HCT116 (cell line): Measurements from ENCODE around the gene SPRED2. TPM values are rescaled to one million over a fixed set of nuclear protein-coding genes. Genes with fewer than 3 reads are reported as not detected.
A peak's percentile ranks its signal among the peaks of the same experiment; 100 is the strongest.

ENCODE experiments used
- ATAC-seq: fragments of 200-7000 bp; cut with Tn5 transposase; 2 replicates; pipeline ENCODE4 v1.9.1; 2020; ENCODE audit warnings: mild to moderate bottlenecking, moderate library complexity
- BruUV-seq: library from RNA; stranded (reverse); fragments of 400-500 nt; replicated peaks from 2 replicates; lab custom pipeline; 2021; lab: Mats Ljungman, UMichigan
- CTCF ChIA-PET: fragments of 300-600 bp; sonication (Branson Sonifier 250); formaldehyde crosslinking; loops from one replicate; lab custom pipeline; 2021; ENCODE audit warnings: antibody characterized with exemption; lab: Charles Lee
- POLR2A ChIA-PET: fragments of 300-600, 350-600 bp; sonication (Branson Sonifier 250); formaldehyde crosslinking; loops from one replicate; lab custom pipeline; 2021; ENCODE audit warnings: antibody characterized with exemption; lab: Charles Lee
- RAD21 ChIA-PET, 2 experiments: fragments of 300-600 bp; sonication (Branson Sonifier 250); formaldehyde crosslinking; loops; one replicate each; lab custom pipeline; 2023; ENCODE audit warnings: low total read pairs in 2 of 2; ENCODE audit not compliant: uncharacterized antibody in 2 of 2, unreplicated experiment in 2 of 2, low non-redundant PET in 1 of 2; lab: Charles Lee
- DNase-seq: peaks from one replicate; pipeline ENCODE4 v3.0.0-alpha.2; 2010; ENCODE audit warnings: low read depth, low spot score
- H2AFZ ChIP-seq: fragments of 200-600 bp; shearing (Covaris generic), sonication (generic); 2 replicates; pipeline ENCODE4 v1.6.1; 2017; ENCODE audit warnings: low read depth, mixed run types, mixed read lengths, antibody characterized with exemption, low read length; ENCODE audit not compliant: poor library complexity, severe bottlenecking
- H3K27ac ChIP-seq: 2 replicates; pipeline ENCODE4 v1.5.1; 2012; ENCODE audit warnings: low read depth, low read length
- H3K27me3 ChIP-seq: fragments of 200-600 bp; sonication (generic); 2 replicates; pipeline ENCODE4 v1.6.1; 2016; ENCODE audit warnings: mixed run types, low read length, mixed read lengths; ENCODE audit not compliant: insufficient read depth
- H3K36me3 ChIP-seq, 2 experiments: fragments of 200-500 bp in 1 of 2; fragments of 200-600 bp in 1 of 2; sonication (Bioruptor generic) in 1 of 2; sonication (generic) in 1 of 2; 2 replicates each; pipeline versions ENCODE4 v1.5.1 to v1.6.1; 2014 to 2016; ENCODE audit warnings: low read length in 2 of 2, inconsistent platforms in 1 of 2, mixed read lengths in 1 of 2, mixed run types in 1 of 2; ENCODE audit not compliant: insufficient read depth in 2 of 2, control insufficient read depth in 1 of 2
- H3K4me1 ChIP-seq, 2 experiments: fragments of 200-600 bp in 1 of 2; sonication (generic) in 1 of 2; 2 replicates each; pipeline versions ENCODE4 v1.5.1 to v1.6.1; 2012 to 2017; ENCODE audit warnings: low read length in 2 of 2, inconsistent platforms in 1 of 2, mild to moderate bottlenecking in 1 of 2, mixed read lengths in 1 of 2, mixed run types in 1 of 2, moderate library complexity in 1 of 2; ENCODE audit not compliant: insufficient read depth in 2 of 2, control insufficient read depth in 1 of 2
- H3K4me2 ChIP-seq: fragments of 200-600 bp; sonication (generic); 2 replicates; pipeline ENCODE4 v1.6.1; 2017; ENCODE audit warnings: mixed run types, low read length, mixed read lengths
- H3K4me3 ChIP-seq, 2 experiments: fragments of 200-600 bp in 1 of 2; sonication (generic) in 1 of 2; replicated peaks in 1 of 2; 2 replicates each; pipeline ENCODE4 v1.5.1; 2011 to 2016; ENCODE audit warnings: low read length in 2 of 2, control low read depth in 1 of 2, low read depth in 1 of 2, mild to moderate bottlenecking in 1 of 2, mixed read lengths in 1 of 2, mixed run types in 1 of 2
- H3K79me2 ChIP-seq: fragments of 200-600 bp; sonication (generic); 2 replicates; pipeline ENCODE4 v1.6.1; 2017; ENCODE audit warnings: mild to moderate bottlenecking, mixed run types, low read length, moderate library complexity, mixed read lengths; ENCODE audit not compliant: insufficient read depth
- H3K9ac ChIP-seq: fragments of 200-600 bp; sonication (generic); 2 replicates; pipeline ENCODE4 v1.6.1; 2016; ENCODE audit warnings: low read length, mixed read lengths
- H3K9me2 ChIP-seq: fragments of 200-600 bp; sonication (generic), shearing (Covaris generic); 2 replicates; pipeline ENCODE4 v1.6.1; 2017; ENCODE audit warnings: mixed run types, mild to moderate bottlenecking, moderate library complexity; ENCODE audit not compliant: insufficient read depth
- H3K9me3 ChIP-seq, 2 experiments: fragments of 200-500 bp in 1 of 2; fragments of 200-600 bp in 1 of 2; sonication (Bioruptor generic) in 1 of 2; sonication (generic) in 1 of 2; 2 replicates each; pipeline ENCODE4 v1.6.1; 2014 to 2017; ENCODE audit warnings: low read length in 2 of 2, mixed read lengths in 2 of 2, inconsistent platforms in 1 of 2, low read depth in 1 of 2, mild to moderate bottlenecking in 1 of 2, mixed run types in 1 of 2, moderate library complexity in 1 of 2; ENCODE audit not compliant: control insufficient read depth in 1 of 2, insufficient read depth in 1 of 2
- H4K20me1 ChIP-seq: fragments of 200-600 bp; sonication (generic), shearing (Covaris generic); 2 replicates; pipeline ENCODE4 v1.6.1; 2017; ENCODE audit warnings: mixed run types, mild to moderate bottlenecking, moderate library complexity; ENCODE audit not compliant: insufficient read depth
- EZH2 ChIP-seq: fragments of 200-600 bp; sonication (generic); IDR thresholded peaks from 2 replicates; pipeline ENCODE4 v1.6.1; 2017; ENCODE audit warnings: antibody characterized with exemption, mixed run types
- TCF7L2 ChIP-seq: IDR thresholded peaks from 2 replicates; pipeline ENCODE4 v1.7.0; 2011; ENCODE audit warnings: borderline replicate concordance, inconsistent platforms; ENCODE audit not compliant: insufficient read depth, insufficient read length; ENCODE audit errors: extremely low read depth
- YY1 ChIP-seq: IDR thresholded peaks from 2 replicates; pipeline ENCODE4 v1.6.1; 2011; ENCODE audit warnings: low read length, low read depth, moderate library complexity, mild to moderate bottlenecking; ENCODE audit not compliant: insufficient replicate concordance; ENCODE audit errors: extremely low read depth
- ZNF274 ChIP-seq: fragments of 200-500 bp; sonication (Bioruptor generic); IDR thresholded peaks from 2 replicates; pipeline ENCODE4 v1.6.1; 2014; ENCODE audit warnings: mild to moderate bottlenecking, low read depth, low read length, inconsistent platforms
- intact Hi-C: fragments of 100-400 bp; cut with micrococcal nuclease; formaldehyde crosslinking; loops from 2 replicates; pipeline ENCODE4 v1.10.0; 2022
- total RNA-seq: library from RNA; stranded (reverse); gene quantifications from one replicate; pipeline ENCODE4 v1.2.1, GENCODE V29; 2021; ENCODE audit not compliant: unreplicated experiment
- TF ChIP-seq, protein P1 (sequence below), 3 experiments: fragments of 200-600 bp in 1 of 3; sonication (generic) in 1 of 3; IDR thresholded peaks in 2 of 3; conservative IDR thresholded peaks in 1 of 3; 2 replicates each; pipeline ENCODE4 v1.5.1; 2012 to 2017; ENCODE audit warnings: low read depth in 2 of 3, low read length in 2 of 3, antibody characterized with exemption in 1 of 3, borderline replicate concordance in 1 of 3, control low read depth in 1 of 3, mild to moderate bottlenecking in 1 of 3, mixed read lengths in 1 of 3, mixed run types in 1 of 3, moderate library complexity in 1 of 3; ENCODE audit not compliant: insufficient read depth in 1 of 3

Gene SPRED2
- total RNA-seq, 1 experiment from 2014 or later: 62.6 TPM

DNA sequence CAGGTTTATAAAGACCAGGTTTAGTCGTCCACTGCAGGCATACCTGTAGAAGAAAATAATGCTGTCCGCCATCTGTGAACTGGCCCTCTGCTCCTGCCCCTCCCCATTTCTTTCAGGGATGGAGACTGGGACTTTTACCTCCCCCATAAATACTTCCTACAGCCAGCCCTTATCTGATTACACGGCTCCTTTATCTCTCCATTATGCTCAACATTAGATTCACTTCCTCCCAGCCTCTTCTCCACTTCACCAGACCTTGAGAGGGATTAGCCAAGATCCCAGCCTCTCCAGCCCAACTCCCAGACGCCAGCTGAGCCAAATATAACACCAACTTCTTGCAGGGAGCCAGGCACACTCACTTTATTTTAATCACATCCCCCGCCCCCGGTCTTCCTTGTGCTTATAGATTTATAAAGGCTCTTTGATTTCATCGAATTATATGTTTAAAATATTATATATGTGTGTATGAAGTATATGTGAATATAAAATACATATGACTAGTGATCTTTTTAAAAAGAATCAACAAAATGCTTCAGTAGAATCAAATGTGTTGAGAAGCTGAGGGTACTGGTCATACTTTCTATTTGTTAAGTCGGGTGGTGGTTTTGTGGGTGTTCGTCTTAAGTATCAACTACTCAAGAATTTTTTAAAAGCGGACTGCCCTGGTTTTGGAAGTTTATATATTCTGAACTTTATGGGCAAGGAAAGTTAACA, 81.0 kb downstream of the SPRED2 start (continued):
- no peak for TF ChIP-seq TCF7L2
- TF ChIP-seq ZNF274: no peak
- TF ChIP-seq YY1: no peak

DNA sequence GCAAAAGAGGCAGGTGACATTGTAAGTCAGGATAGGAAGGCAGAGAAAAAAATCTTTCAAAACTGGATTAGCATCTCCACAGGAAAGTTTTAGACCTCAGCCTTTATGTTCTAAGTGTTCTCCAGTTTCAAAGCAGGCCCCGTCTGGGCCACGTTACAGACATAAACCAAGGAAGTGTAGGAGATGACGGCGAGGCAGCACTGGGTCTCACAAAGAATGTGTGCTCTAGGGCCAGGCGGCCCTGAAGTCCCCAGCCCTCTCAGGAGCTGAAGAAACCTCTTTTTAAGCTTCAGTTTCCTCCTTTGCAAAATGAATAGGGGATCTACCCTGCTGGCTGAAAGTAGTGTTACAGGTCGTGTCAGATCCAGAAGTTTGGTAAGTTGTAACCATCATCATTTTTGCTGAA, 81.7 kb downstream of the SPRED2 start:
- no peak for DNase-seq
- H3K4me3 ChIP-seq: no peak overlapping the region
- no TSS peak for BruUV-seq
- POLR2A ChIA-PET: no interaction called here
- H3K79me2 ChIP-seq: peaks cover 98% of the 10 kb centered on the region
- H2AFZ ChIP-seq: no peak overlapping the region
- no peaks in the 10 kb centered on the region for H3K9me2 ChIP-seq
- intact Hi-C loops: loop anchor here (5.0 kb wide), 1 partner anchor 83 kb away; no protein-coding TSS in a partner anchor
- no peaks in the 10 kb centered on the region for H3K9me3 ChIP-seq
- RAD21 ChIA-PET: no interaction called here
- TF ChIP-seq, protein P1, sequence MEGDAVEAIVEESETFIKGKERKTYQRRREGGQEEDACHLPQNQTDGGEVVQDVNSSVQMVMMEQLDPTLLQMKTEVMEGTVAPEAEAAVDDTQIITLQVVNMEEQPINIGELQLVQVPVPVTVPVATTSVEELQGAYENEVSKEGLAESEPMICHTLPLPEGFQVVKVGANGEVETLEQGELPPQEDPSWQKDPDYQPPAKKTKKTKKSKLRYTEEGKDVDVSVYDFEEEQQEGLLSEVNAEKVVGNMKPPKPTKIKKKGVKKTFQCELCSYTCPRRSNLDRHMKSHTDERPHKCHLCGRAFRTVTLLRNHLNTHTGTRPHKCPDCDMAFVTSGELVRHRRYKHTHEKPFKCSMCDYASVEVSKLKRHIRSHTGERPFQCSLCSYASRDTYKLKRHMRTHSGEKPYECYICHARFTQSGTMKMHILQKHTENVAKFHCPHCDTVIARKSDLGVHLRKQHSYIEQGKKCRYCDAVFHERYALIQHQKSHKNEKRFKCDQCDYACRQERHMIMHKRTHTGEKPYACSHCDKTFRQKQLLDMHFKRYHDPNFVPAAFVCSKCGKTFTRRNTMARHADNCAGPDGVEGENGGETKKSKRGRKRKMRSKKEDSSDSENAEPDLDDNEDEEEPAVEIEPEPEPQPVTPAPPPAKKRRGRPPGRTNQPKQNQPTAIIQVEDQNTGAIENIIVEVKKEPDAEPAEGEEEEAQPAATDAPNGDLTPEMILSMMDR (IDR thresholded peaks at IDR 0.05 in 2 of 3, conservative IDR thresholded peaks at IDR 0.05 in 1 of 3; ENCODE audit: borderline replicate concordance in 1 of 3, insufficient read depth in 1 of 3, low read depth in 2 of 3, low read length in 2 of 3): peak in 2 of 3 experiments; percentile 43 to 50; a peak in 3 of 6 replicates
- no peak for TF ChIP-seq EZH2
- CTCF ChIA-PET: interaction anchor here (1.2 kb wide), 1 partner anchor 10 kb away, joined by 3 read pairs; no protein-coding TSS in a partner anchor
- ATAC-seq: peak; percentile 60
- H3K36me3 ChIP-seq: no peaks in the 10 kb centered on the region
- H3K27ac ChIP-seq: no peak overlapping the region
- peaks cover 31 to 46% of the 10 kb centered on the region in 2 experiments for H3K4me1 ChIP-seq
- no peaks in the 10 kb centered on the region for H3K27me3 ChIP-seq
- no peak overlapping the region for H3K4me2 ChIP-seq
- no peaks in the 10 kb centered on the region for H4K20me1 ChIP-seq
- no peak overlapping the region for H3K9ac ChIP-seq
